Subcutaneous adipose tissue (tissue), 4 donors: ENCODE data around the gene NUBP2. TPM values are rescaled to one million over a fixed set of nuclear protein-coding genes. Genes with fewer than 3 reads are reported as not detected.

Experiments used
- total RNA-seq, 4 donors: library from RNA; depleted of rRNA; stranded (reverse); fragments of >200 nt; gene quantifications; one replicate each; pipeline ENCODE4 v1.1.0, GENCODE V29; 2016
- TF ChIP-seq, protein P1 (sequence below): fragments of 450-650 bp; IDR thresholded peaks from one replicate; pipeline ENCODE4 v1.5.1; 2016; ENCODE audit warnings: low read depth, mild to moderate bottlenecking, control low read depth, antibody characterized with exemption, moderate library complexity

Gene NUBP2
- total RNA-seq, 4 donors from 2014 or later: 17.0 to 77.2 (median 49.7) TPM

DNA sequence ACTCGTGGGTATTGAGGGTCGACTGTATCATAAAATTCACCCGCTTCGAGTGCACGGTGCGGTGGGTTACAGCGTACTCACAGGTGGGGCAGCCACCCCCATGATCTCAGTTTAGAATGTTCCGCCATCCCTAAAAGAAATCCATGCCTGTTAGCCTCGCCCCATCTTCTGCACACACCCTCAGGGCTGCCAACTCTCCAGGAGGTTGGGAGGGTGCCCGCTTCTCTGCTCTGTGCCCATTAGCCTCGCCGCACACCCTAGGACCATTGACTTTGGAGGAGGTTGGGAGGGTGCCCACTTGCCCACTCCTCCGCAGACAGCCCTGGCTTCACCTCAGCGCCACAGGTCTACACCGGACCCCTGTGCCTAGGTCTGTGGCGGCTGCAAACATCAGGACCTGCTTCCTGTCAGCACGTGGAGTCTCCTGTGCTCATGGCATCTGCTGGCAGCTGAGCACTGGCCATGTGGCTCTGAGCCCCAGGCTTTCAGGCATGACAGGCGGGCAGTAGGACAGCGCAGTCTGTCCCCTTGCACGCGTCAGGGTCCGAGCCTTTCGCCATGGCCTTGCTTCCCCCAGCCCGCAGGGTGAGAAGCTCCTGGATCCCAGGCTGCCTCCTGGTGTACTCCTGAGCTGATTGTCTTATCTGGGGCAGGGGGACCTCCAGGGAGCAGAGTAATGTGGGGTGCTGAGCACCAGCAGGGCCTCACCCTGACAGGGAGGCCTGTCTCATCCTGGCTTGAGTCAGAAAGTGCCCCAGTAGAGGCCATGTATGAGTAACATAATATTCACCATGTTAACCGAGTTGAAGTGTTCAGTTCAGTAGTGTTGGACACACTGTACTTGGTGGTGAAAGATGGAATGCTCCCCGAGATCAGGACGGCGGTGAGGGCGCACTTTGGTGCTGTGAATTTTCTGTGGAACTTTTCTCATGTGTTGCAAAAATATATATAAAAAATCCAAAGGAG, 33.3 kb upstream of the NUBP2 start:
- TF ChIP-seq, protein P1, sequence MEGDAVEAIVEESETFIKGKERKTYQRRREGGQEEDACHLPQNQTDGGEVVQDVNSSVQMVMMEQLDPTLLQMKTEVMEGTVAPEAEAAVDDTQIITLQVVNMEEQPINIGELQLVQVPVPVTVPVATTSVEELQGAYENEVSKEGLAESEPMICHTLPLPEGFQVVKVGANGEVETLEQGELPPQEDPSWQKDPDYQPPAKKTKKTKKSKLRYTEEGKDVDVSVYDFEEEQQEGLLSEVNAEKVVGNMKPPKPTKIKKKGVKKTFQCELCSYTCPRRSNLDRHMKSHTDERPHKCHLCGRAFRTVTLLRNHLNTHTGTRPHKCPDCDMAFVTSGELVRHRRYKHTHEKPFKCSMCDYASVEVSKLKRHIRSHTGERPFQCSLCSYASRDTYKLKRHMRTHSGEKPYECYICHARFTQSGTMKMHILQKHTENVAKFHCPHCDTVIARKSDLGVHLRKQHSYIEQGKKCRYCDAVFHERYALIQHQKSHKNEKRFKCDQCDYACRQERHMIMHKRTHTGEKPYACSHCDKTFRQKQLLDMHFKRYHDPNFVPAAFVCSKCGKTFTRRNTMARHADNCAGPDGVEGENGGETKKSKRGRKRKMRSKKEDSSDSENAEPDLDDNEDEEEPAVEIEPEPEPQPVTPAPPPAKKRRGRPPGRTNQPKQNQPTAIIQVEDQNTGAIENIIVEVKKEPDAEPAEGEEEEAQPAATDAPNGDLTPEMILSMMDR: no peak

DNA sequence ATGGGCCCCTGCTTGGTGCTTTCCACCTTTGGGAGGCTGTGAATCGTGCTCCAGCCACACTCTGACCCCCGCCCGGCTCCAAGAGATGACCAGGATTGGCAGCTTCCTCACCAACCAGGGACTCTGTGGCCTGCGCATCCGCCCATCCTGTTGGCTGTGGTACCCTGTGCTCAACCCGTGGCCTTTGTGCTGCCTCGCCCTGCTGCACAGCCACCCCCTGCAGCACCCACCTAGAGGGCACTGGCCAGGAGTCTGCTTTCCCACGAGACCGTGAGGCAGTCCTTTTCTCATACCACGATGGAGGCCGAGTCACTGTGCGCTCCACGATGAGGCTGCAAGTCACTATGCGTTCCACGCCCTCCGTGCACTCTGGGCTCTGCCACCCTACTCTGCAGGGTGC, 30.8 kb upstream of the NUBP2 start:
- TF ChIP-seq, protein P1: no peak

DNA sequence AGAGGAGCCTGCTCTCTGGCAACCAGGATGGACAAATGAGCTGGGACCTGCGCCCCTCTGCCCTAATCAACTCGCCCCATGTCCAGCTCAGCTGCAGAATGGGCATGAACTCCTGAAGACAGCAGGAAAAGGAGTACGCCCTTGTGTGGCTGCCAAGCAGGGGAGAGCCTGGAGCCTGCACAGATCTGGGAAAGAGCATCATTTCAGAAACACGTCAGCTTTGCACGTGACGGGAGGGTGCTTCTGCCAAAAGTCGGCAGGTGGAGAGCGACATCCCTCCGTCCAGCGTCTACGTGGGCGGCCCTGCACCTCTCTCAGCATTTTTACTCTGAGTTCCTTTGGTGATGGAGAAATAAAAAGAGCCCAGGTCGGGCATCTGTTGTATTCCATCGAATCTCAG, 29.9 kb upstream of the NUBP2 start:
- TF ChIP-seq, protein P1: no peak

DNA sequence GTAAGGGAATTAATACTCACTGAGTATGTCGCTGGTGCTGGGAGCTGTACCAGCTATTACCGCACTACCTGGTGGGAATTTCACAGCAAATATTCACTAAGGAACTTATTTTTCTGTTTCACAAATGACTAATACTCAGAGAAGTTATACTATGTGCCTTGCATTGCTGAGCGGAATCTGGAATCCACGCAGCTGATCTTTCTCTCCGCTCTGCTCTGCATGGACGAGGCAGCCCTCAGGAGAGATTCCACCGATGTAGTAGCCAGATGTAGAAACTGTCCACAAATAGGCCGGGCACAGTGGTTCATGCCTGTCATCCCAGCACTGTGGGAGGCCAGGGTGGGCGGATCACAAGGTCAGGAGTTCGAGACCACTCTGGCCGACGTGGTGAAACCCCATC, 28.6 kb upstream of the NUBP2 start:
- TF ChIP-seq, protein P1: no peak

DNA sequence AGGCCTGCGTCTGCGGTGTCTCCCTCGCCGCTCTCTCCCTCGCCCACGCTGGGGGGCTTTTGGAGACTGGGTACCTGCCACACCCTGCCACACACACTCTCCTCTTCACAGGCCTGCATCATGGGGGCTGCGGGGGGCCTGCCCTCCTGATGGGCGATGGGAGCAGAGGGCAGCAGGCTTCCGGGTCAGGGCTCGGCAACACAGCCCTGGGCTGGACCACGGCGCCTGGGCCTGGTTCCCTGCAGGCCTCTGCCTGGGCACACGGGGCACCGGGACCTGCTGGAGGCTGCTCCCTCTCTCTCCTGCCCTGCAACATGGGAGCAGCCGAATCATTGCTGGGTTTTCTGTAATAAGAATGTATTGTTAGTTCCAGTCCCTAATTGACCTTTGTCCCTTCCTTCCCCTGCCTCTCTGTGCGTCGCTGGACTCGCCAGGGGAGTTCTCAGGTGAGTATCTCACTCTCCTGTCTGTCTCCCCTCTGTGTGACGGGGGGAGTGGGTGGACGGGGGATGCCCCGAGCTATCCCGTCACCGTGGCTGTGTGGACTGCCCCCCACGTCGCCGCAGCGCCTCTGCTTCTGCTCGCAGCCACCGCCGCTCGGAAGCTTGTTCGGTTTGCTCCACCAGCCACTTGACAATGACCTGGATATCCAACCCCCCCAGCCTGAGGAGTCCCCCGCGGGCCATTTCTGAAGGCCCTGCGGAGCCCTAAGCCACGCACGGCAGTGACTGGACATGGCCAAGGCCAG, 24.9 kb upstream of the NUBP2 start:
- TF ChIP-seq, protein P1: no peak

DNA sequence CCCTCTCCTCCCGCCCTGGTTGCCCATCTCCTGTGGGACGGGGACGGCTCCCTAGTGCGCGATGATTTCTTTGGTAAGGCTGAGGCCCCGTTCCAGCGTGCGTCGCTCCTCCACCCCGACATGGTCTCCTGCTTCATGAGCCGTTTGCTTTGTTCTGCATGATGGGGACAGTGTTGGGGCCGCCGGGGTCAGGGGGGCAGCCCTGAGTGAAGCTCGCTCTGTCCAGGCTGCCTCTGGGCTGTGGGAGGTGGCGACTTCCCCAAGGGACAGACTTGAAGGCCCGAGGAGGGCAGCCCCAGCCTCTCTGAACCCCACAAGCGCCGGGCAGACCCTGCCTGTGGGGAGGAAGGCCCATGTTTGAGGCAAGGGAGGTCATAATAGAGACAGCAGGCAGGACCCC, 23.8 kb upstream of the NUBP2 start:
- TF ChIP-seq, protein P1: no peak

DNA sequence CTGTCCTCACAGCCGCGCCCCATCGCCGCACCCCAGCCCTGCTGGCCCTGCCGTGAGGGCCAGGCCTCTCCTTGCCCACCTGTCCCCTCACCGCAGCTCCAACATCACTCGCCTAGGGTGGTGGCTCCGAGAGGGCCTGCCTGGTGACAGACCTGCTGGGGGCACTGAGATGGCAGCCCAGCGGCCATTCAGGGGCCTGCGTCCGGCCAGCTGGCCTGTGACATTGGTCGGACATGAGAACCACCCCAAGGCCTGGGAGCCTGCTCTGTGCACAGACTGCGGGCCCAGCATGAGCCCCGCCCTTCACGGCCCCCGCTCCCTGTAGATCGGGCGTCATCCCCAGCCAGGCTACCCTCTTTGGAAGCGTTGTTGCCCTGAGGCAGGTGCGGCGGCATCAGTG, 23.2 kb upstream of the NUBP2 start:
- TF ChIP-seq, protein P1: no peak
